ENCODE measurements around the gene PRRC2B.
A peak's percentile ranks its signal among the peaks of the same experiment; 100 is the strongest.

The PRRC2B gene

GRCh38 chr9:131409458-131409992 lies 15.6 kb downstream of the PRRC2B start:
- Histone ChIP-seq H3K36me3 (ENCODE audit: control insufficient read depth, insufficient read depth, low read length) (peaks cover 21% of the 10 kb centered on the region), H3K4me1 (ENCODE audit: control insufficient read depth, insufficient read depth, low read length) (peaks cover 50% of the 10 kb centered on the region), H3K9ac (ENCODE audit: low read depth, low read length) (no peak overlapping the region), H3K4me3 (ENCODE audit: low read depth, low read length) (no peak overlapping the region), H3K27me3 (ENCODE audit: control insufficient read depth, insufficient read depth, low read length) (no peaks in the 10 kb centered on the region), H3K9me3 (ENCODE audit: control insufficient read depth, insufficient read depth, low read length) (peaks cover 9% of the 10 kb centered on the region), H3K27ac (ENCODE audit: low read depth, low read length) (peak overlapping the region; percentile 13)

DNA sequence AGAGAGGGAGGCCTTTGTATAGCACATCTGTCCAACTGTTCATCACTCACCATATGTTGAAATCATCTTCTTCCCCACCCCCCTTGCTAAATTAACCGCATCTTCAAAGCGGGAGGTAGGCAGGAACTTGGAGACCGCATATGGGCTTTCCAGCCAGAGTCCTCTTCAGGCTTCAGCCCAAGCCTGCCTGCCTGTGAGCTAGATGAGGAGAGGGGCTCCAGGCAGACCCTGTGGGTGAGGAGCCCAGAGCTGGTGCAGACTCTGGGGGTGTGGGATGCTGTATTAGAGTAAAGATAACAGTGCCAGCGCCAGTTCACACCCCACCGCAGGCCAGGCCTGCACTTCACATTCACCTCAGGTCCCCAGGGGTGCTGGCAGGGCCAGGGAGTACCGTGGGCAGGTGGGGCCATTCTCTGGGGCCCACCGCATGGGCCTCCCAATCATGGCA lies 16.2 kb downstream of the PRRC2B start:
- Histone ChIP-seq H3K27ac (ENCODE audit: low read depth, low read length) (peak overlapping the region; percentile 13), H3K4me3 (ENCODE audit: low read depth, low read length) (no peak overlapping the region), H3K9me3 (ENCODE audit: control insufficient read depth, insufficient read depth, low read length) (peaks cover 9% of the 10 kb centered on the region), H3K4me1 (ENCODE audit: control insufficient read depth, insufficient read depth, low read length) (peaks cover 45% of the 10 kb centered on the region), H3K36me3 (ENCODE audit: control insufficient read depth, insufficient read depth, low read length) (peaks cover 27% of the 10 kb centered on the region), H3K27me3 (ENCODE audit: control insufficient read depth, insufficient read depth, low read length) (no peaks in the 10 kb centered on the region), H3K9ac (ENCODE audit: low read depth, low read length) (no peak overlapping the region)

- H3K4me3 ChIP-seq (ENCODE audit: low read depth, low read length) = no peak overlapping the region
- peak overlapping the region; percentile 19 for H3K27ac ChIP-seq (ENCODE audit: low read depth, low read length)
- H3K9ac ChIP-seq (ENCODE audit: low read depth, low read length) = no peak overlapping the region
- peaks cover 32% of the 10 kb centered on the region for H3K36me3 ChIP-seq (ENCODE audit: control insufficient read depth, insufficient read depth, low read length)
- H3K9me3 ChIP-seq (ENCODE audit: control insufficient read depth, insufficient read depth, low read length) = peaks cover 9% of the 10 kb centered on the region
- peaks cover 32% of the 10 kb centered on the region for H3K4me1 ChIP-seq (ENCODE audit: control insufficient read depth, insufficient read depth, low read length)
- H3K27me3 ChIP-seq (ENCODE audit: control insufficient read depth, insufficient read depth, low read length) = no peaks in the 10 kb centered on the region
These were observed 18.1 kb downstream of the PRRC2B start for GRCh38 chr9:131411719-131412681.

GRCh38 chr9:131416509-131416908 lies 22.6 kb downstream of the PRRC2B start:
- H3K4me3 ChIP-seq (ENCODE audit: low read depth, low read length) = no peak overlapping the region
- no peak overlapping the region for H3K9ac ChIP-seq (ENCODE audit: low read depth, low read length)
- no peaks in the 10 kb centered on the region for H3K27me3 ChIP-seq (ENCODE audit: control insufficient read depth, insufficient read depth, low read length)
- no peak overlapping the region for H3K27ac ChIP-seq (ENCODE audit: low read depth, low read length)
- peaks cover 9% of the 10 kb centered on the region for H3K9me3 ChIP-seq (ENCODE audit: control insufficient read depth, insufficient read depth, low read length)
- H3K36me3 ChIP-seq (ENCODE audit: control insufficient read depth, insufficient read depth, low read length) = peaks cover 56% of the 10 kb centered on the region
- peaks cover 48% of the 10 kb centered on the region for H3K4me1 ChIP-seq (ENCODE audit: control insufficient read depth, insufficient read depth, low read length)

DNA sequence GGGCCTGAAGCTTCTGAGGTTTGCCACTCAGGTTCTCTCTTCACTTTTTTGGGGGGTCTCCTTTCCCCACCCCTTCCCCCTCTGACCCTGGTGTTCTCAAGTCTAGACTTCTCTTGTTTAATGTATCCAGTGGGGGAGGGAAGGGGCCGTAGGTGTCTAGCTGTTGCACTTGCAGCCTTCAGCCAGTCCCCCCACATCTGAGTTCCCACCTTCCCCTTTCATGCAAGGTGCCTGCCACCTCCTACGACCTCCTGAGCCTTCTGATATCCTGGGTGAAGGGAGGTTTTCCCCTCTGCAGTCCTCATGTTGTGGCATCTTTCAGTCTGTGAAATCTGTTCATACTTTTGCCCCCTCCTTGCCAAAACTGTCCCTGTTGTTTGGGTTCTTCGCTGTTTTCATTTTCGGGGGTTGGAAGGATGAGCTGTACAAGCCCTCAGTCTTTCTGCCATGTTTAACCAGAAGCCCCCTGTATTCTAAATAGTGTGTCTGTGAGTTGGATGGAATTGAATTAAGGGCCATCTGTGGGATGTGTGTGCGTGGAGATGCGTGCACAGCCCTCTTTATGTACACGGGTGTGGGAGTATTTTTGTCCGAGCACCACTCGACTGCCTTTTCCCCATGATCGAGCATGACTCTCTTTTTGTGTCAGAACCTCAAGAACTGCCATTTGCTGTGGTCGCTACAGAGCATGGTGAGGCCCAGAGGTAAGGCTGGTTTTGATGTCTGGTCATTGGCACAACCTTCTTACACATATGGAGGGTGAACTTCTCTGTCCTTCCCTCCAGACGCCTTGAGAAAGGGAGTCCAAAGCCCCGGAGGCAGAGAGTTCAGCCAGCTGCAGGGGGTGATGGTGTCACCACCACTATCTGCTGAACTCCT lies 23.6 kb downstream of the PRRC2B start:
- Histone ChIP-seq H3K4me1 (ENCODE audit: control insufficient read depth, insufficient read depth, low read length) (peaks cover 56% of the 10 kb centered on the region), H3K36me3 (ENCODE audit: control insufficient read depth, insufficient read depth, low read length) (peaks cover 49% of the 10 kb centered on the region), H3K27ac (ENCODE audit: low read depth, low read length) (peak overlapping the region; percentile 53), H3K27me3 (ENCODE audit: control insufficient read depth, insufficient read depth, low read length) (no peaks in the 10 kb centered on the region), H3K4me3 (ENCODE audit: low read depth, low read length) (no peak overlapping the region), H3K9ac (ENCODE audit: low read depth, low read length) (no peak overlapping the region), H3K9me3 (ENCODE audit: control insufficient read depth, insufficient read depth, low read length) (peaks cover 9% of the 10 kb centered on the region)

DNA sequence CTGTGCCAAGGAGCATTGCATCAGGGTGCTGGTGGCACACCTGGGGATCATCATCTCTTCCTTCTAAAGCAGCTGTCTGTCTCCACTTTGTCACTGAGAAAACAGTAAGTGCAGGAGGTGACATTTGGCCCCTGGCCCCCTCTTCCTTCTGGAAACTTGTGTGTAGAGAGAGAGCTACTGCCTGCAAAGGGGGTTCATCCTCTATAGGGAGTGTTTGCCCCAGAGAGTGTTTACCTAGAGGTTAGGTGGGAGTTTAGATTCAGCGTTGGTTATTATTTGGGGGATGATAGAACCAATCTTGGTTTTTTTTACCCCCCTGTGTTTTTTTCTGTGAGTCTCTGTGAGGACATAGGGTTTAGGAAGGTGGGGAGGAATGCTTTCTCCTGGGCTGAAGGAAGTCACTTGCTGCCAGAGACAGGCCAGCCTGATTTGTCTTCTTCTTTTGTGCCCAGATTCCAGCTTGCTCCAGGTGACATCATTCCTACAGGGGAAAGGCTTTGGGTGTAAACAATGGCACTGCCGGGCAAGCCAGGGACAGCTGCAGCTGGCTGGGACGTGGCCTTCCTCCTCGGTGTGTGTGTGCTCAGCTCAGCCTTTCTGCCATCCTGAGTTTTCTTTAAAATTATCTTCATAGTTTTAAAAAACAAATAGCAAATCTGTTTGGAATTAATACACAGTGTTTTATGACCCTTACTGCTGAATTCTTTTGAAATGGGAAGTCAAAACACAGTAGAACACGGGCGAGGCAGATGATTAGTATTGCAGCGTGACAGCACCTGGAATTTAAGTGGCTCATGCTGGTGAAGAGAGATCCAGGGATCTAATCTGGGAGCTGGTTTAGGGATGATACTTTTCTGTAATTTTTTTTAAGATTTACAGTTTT lies 24.5 kb downstream of the PRRC2B start:
- Histone ChIP-seq H3K9me3 (ENCODE audit: control insufficient read depth, insufficient read depth, low read length) (peaks cover 6% of the 10 kb centered on the region), H3K4me1 (ENCODE audit: control insufficient read depth, insufficient read depth, low read length) (peaks cover 65% of the 10 kb centered on the region), H3K27ac (ENCODE audit: low read depth, low read length) (peak overlapping the region; percentile 53), H3K4me3 (ENCODE audit: low read depth, low read length) (no peak overlapping the region), H3K36me3 (ENCODE audit: control insufficient read depth, insufficient read depth, low read length) (peaks cover 45% of the 10 kb centered on the region), H3K9ac (ENCODE audit: low read depth, low read length) (no peak overlapping the region), H3K27me3 (ENCODE audit: control insufficient read depth, insufficient read depth, low read length) (no peaks in the 10 kb centered on the region)

DNA sequence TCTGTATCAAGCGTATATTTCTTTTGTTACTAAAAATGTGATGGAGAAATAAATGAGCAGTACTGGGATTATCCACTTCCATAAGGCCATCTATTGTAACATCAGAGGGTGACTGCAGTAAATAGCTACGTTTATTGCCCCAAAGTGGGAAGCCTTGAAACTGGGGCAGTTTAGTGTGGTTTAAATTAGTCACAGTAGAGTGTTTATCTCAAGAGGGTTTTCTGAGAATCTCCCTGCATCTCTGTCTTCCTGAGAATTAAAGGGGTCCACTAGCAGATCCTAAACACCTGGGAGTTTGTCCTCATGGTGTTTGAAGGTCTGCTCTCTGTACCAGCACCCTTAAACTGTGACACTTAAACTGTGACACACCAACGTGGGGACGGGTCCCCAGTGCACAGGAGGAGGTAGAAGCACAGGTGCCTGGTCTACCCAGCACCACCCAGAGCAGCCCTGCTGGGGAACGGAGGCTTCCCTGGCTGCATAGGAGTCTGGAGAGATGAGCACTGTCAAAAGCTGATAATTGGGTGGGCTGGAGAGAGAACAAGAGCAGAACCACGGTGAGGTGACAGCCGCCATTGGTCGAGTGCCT lies 25.2 kb downstream of the PRRC2B start:
- H3K27me3 ChIP-seq (ENCODE audit: control insufficient read depth, insufficient read depth, low read length) = no peaks in the 10 kb centered on the region
- H3K27ac ChIP-seq (ENCODE audit: low read depth, low read length) = peak overlapping the region; percentile 61
- peaks cover 67% of the 10 kb centered on the region for H3K4me1 ChIP-seq (ENCODE audit: control insufficient read depth, insufficient read depth, low read length)
- no peak overlapping the region for H3K9ac ChIP-seq (ENCODE audit: low read depth, low read length)
- H3K9me3 ChIP-seq (ENCODE audit: control insufficient read depth, insufficient read depth, low read length) = peaks cover under 1% of the 10 kb centered on the region; the same call in 1 of the 2 replicates
- H3K4me3 ChIP-seq (ENCODE audit: low read depth, low read length) = no peak overlapping the region
- peaks cover 44% of the 10 kb centered on the region for H3K36me3 ChIP-seq (ENCODE audit: control insufficient read depth, insufficient read depth, low read length)

DNA sequence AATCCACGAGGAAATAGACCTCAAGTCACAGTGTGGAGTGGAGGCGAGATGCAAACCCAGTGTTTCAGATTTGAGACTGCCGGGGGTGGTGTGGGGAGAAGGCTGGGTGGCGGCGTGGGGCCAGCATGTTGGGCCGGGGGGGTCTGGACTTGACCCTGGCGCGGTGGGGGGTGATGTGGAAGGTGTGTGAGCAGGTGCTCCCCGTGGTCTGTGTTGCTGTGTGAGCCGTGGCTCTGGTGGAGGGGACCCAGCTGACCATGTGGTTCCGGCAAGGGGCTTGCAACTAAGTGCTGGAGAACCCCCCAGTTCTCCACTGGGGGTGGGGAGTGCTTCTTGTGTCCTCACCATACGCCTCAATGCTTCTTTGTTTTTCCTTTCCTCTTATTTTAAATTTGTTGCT lies 25.8 kb downstream of the PRRC2B start:
- Histone ChIP-seq H3K9ac (ENCODE audit: low read depth, low read length) (no peak overlapping the region), H3K9me3 (ENCODE audit: control insufficient read depth, insufficient read depth, low read length) (no peaks in the 10 kb centered on the region), H3K36me3 (ENCODE audit: control insufficient read depth, insufficient read depth, low read length) (peaks cover 38% of the 10 kb centered on the region), H3K27ac (ENCODE audit: low read depth, low read length) (no peak overlapping the region), H3K4me3 (ENCODE audit: low read depth, low read length) (no peak overlapping the region), H3K27me3 (ENCODE audit: control insufficient read depth, insufficient read depth, low read length) (no peaks in the 10 kb centered on the region), H3K4me1 (ENCODE audit: control insufficient read depth, insufficient read depth, low read length) (peaks cover 67% of the 10 kb centered on the region)

GRCh38 chr9:131420980-131421624 lies 27.2 kb downstream of the PRRC2B start:
- Histone ChIP-seq H3K9ac (ENCODE audit: low read depth, low read length) (no peak overlapping the region), H3K4me1 (ENCODE audit: control insufficient read depth, insufficient read depth, low read length) (peaks cover 67% of the 10 kb centered on the region)

More at GRCh38 chr9:131420980-131421624, 27.2 kb downstream of the PRRC2B start:
- Histone ChIP-seq H3K27ac (ENCODE audit: low read depth, low read length) (peak overlapping the region; percentile 69), H3K9me3 (ENCODE audit: control insufficient read depth, insufficient read depth, low read length) (no peaks in the 10 kb centered on the region), H3K36me3 (ENCODE audit: control insufficient read depth, insufficient read depth, low read length) (peaks cover 33% of the 10 kb centered on the region), H3K4me3 (ENCODE audit: low read depth, low read length) (0 out of 2 replicates have a peak overlapping the region, but pooled peaks have one; percentile 9), H3K27me3 (ENCODE audit: control insufficient read depth, insufficient read depth, low read length) (no peaks in the 10 kb centered on the region)

Data from HUES48 (cell line).